AG08395 (cell line): Measurements from ENCODE around the gene THOC2.
"Not testable (repeated sequence)": the region's sequence is repeated elsewhere in the genome, so short reads cannot be mapped to it uniquely, and the experiment has no call there.

Experiments used
- DNase-seq: peaks from one replicate; pipeline ENCODE4 v3.0.0; 2012; ENCODE audit warnings: mixed read lengths, low spot score

The THOC2 gene

DNA sequence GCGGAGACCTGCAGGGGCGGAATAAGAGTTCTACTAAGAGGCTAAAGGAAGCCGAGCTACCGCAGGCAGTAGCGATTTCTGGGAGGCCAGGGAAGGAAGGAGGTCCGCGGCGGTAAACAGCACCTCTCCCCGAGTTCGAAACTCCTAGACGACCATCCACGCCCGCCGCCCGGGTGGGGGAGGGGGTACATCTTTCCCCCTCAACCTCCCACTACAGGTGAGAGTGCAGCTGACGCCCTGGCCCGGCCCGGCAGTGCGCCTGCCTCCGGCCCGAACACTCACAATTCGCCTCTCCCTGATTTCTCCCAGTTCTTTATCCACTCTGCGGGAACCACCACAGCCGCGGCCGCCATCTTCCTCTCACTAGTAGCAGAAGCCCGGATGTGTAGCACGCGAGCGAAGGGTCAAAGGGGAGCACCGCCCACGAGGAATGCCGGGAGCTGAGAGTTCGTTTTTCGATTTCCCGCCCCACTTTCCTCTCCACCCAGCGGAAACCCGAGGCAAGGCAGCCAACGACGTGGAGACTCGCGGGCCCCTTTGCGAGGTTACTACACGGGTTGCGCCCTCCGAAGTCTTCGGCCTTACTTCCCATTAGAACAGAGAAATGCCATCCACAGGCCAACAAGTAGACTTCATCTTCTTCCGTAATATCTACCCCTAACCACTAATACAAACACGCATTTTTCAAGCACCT is at the start of gene THOC2:
Gene THOC2 (minus strand): TSS at position 383 of the 694 bp plus-strand sequence. CDS start 30 bp downstream, at position 353.
- peak; percentile 80 for DNase-seq

DNA sequence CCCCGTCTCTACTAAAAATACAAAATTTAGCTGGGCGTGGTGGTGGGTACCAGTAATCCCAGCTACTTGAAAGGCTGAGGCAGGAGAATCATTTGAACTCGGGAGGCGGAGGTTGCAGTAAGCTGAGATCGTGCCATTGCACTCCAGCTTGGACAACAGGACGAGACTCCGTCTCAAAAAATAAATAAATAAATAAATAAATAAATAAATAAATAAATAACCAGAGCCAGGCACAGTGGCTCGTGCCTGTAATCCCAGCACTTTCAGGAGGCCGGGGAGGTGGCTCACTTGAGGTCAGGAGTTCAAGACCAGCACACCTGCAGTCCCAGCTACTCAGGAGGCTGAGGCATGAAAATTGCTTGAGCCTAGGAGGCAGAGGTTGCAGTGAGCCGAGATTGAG is 48.9 kb upstream of the THOC2 start:
- not testable (repeated sequence) for DNase-seq

GRCh38 chrX:123779908-123780396 is 47.1 kb upstream of the THOC2 start:
- no peak for DNase-seq

DNA sequence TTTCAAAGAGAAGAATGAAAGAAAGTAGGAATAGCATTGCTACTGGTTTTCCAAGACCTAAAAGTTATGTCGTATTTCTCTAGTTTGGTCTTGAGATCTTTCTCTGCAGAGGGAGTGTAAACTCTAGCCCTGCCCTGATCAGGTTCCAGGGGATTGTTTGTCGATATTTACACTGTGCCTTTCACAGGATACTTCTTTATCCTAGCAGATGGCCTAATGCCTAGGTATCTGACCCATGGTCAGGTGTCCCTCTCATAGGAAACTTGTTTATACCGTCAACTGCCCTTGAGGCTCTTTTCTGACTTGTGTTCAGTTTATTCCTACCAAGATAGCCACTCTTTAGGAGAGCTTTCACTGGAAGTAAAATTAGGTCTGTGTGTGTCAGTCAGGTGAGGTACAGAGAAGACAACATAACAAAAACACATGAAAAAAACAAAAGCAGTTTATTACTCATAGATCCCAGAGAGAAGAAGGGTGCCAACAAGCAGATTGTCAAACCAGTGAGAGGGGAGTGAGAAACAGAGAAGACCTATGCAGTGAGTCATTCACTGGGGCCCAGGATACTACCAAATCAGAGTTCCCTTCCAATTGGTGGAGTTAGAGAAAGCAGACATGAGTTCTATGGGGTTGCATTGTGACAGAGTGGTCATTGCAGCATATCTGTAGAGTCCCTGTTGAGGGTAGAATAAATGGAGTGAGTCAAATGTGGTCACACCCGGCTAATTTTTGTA is 40.6 kb upstream of the THOC2 start:
- no peak for DNase-seq

GRCh38 chrX:123771449-123772064 is 38.7 kb upstream of the THOC2 start:
- no peak for DNase-seq

- peak; percentile 88 for DNase-seq
These were observed 32.4 kb upstream of the THOC2 start for GRCh38 chrX:123764967-123765871.

DNA sequence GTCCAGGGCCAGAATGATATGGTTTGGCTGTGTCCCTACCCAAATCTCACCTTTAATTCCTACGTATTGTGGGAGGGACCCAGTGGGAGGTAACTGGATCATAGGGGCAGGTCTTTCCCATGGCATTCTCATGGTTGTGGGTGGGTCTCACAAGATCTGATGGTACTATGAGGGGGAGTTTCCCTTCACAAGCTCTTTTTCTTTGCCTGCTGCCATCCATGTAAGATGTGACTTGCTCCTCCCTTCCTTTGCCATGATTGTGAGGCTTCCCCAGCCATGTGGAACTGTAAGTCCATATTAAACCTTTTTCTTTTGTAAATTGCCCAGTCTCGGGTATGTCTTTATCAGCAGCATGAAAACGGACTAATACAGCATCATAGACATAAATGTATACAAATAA is 27.0 kb upstream of the THOC2 start:
- not testable (repeated sequence) for DNase-seq

DNA sequence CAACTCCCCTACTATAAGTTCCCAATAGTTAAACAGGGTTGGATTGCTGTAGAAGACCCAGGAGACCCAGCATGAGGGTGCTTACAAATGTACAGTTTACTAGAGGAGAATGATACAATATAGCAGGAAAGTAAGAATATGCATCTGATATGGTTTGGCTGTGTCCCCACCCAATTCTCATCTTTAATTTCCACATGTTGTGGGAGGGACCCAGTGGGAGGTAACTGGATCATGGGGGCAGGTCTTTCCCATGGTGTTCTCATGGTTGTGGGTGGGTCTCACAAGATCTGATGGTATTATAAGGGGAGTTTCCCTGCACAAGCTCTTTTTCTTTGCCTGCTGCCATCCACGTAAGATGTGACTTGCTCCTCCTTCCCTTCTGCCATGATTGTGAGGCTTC is 24.9 kb upstream of the THOC2 start:
- DNase-seq, result not testable (repeated sequence)

DNA sequence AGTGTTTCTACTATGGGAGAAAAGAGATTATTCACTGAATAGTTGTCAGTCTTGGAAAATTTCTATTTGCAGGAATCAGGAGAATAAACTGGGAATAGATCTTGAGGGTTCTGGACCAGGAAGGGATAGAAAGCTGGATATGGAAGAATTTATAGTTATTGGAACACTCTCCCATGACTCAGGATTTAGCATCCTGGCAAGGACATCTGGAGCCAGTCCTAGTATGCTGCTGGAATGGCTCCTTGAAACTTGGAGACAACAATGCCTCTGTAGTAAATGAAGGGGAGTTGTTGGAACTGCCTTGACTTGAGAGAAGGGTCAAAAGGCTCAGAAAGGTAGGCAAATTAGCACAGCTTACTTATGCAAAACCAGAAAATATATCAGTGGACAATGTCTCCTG is 23.5 kb upstream of the THOC2 start:
- peak; percentile 56 for DNase-seq

DNA sequence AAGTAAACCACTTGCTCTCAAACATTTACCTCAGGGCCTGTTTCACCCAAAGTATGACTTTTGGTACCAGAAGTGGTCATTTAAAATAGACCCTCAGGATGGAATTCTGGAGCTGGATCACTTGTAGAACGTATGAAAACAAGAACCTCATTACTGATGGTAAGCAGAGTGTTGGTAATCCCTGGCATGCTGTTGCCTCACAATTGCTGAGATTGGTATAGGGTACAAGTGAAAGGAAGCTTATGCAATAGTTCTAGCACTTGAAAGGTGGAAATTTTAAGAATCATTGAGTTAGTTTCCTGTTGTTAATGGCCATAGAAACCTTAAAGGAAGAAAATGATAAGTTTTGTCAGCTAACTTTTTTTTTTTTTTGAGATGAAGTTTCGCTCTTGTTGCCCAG is 22.3 kb upstream of the THOC2 start:
- no peak for DNase-seq

- DNase-seq, result no peak
These were observed 21.0 kb upstream of the THOC2 start for GRCh38 chrX:123753656-123754350.

- no peak for DNase-seq
These were observed 16.8 kb upstream of the THOC2 start for GRCh38 chrX:123749643-123750042.

- no peak for DNase-seq
These were observed 12.7 kb upstream of the THOC2 start for GRCh38 chrX:123745511-123745910.

GRCh38 chrX:123743312-123743711 is 10.5 kb upstream of the THOC2 start:
- DNase-seq, result no peak

DNA sequence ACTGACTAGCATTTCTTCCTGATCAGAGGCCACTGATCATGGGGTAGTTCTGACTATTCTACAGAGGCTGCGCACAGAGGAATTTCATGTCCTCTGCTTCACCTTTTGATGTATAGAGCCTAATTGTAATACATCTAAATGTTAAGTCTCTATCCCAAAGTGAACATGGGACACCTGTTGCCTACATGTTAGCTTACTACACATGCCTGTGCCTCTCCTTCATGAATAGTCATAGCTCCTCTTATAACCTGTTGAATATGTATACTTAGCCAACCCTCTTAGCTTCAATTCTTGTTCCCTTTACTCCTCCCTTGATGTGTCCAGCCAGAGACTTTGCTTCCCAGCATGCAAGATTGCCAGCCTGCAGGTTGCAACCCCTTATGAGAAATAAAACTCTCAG is 9.6 kb upstream of the THOC2 start:
- no peak for DNase-seq

DNA sequence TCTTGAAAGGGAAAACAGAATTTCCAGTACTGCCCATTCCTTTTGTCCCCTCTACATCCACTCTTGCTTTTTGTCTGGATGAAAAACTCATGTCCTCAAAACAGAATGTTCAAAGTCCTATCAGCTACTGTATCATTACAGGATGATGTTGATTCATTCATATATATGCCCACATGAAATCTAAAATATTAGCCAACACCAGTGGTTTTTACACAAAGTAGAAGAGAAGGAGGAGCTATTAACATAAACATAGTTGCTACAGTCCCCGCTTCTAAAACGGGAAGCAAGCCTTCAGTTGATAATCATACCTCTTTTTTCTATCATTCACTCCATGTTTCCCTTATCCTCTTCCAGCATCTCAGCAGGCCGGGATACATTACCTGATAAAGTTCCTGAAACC is 7.7 kb upstream of the THOC2 start:
- no peak for DNase-seq

- DNase-seq, result no peak
These were observed 7.2 kb upstream of the THOC2 start for GRCh38 chrX:123740006-123740405.

DNA sequence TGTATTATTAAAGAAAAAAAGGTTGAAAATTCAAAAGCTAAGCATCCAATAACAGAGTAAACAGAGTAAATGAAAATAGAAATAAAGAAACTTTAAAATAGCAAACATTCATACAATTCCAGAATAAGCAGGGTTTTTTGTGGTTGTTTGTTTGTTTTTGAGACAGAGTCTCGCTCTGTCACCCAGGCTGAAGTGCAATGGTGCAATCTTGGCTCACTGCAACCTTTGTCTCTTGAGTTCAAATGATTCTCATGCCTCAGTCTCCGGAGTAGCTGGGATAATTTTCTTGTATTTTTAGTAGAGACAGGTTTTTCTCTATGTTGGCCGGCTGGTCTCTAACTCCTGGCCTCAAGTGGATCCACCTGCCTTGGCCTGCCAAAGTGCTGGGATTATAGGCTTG is 6.6 kb upstream of the THOC2 start:
- no peak for DNase-seq

- no peak for DNase-seq
These were observed 5.6 kb upstream of the THOC2 start for GRCh38 chrX:123738378-123738940.

DNA sequence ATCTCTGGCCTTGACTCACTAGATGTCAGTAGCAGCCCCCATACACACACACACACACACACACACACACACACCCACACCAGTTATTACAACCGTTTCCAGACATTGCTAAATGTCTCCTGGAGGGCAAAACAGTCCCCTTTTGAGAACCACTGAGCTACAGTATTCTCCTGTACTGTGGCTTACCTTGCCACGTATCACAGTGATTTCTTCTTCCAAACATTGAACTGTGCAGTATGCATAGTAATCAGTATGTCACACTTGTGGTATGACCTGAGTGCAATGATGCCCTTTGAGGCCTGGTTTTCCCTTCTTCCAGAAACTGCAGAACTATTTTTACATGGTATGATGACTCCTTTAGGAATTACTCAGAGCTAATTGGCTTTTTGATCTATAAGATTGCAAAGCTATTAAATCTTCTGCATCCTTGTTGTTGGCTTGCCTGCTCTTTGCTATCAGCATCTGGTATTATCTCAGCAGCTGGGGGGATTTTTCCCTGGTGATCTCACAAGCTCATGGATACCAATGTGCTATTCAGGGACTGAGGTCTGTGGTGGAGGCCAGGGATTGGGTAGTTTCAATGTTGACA is 3.6 kb upstream of the THOC2 start:
- peak; percentile 28 for DNase-seq

DNA sequence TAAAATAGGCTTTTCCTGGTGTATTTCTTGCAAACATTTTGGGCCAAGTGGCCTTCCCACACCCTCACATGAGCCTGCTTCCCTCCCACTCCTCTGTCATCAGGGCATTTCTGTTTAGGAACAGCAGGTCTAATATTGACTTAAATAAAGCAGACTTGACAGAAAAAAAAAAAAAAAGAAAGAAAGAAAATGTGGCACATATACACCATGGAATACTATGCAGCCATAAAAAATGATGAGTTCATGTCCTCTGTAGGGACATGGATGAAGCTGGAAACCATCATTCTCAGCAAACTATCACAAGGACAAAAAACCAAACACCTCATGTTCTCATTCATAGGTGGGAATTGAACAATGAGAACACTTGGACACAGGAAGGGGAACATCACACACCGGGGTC is 2.3 kb upstream of the THOC2 start:
- DNase-seq, result not testable (repeated sequence)
